Nephron progenitor cell (in vitro differentiated cells): Measurements from ENCODE around the gene MXD3.

ENCODE experiments used
- DNase-seq: peaks from one replicate; pipeline ENCODE4 v3.0.0; 2021
- H3K27ac Mint-ChIP-seq: 2 replicates; pipeline ENCODE4 v1.8.0; 2021; ENCODE audit warnings: mild to moderate bottlenecking, moderate library complexity, mixed read lengths
- H3K27me3 Mint-ChIP-seq: 2 replicates; pipeline ENCODE4 v1.8.0; 2021; ENCODE audit warnings: mild to moderate bottlenecking, low read depth, mixed read lengths; ENCODE audit not compliant: poor library complexity
- H3K36me3 Mint-ChIP-seq: 2 replicates; pipeline ENCODE4 v1.8.0; 2021; ENCODE audit warnings: low read depth, mixed read lengths
- H3K4me1 Mint-ChIP-seq: 2 replicates; pipeline ENCODE4 v1.8.0; 2021; ENCODE audit warnings: mixed read lengths
- H3K4me3 Mint-ChIP-seq: 2 replicates; pipeline ENCODE4 v1.8.0; 2021; ENCODE audit warnings: mild to moderate bottlenecking, moderate library complexity, mixed read lengths
- H3K9me3 Mint-ChIP-seq: 2 replicates; pipeline ENCODE4 v1.8.0; 2021; ENCODE audit warnings: mild to moderate bottlenecking, moderate library complexity, mixed read lengths
- CTCF ChIP-seq: fragments of 200-600 bp; sonication (generic); IDR thresholded peaks from 2 replicates; pipeline ENCODE4 v1.5.0; 2021; ENCODE audit warnings: antibody characterized with exemption

MXD3 gene

DNA sequence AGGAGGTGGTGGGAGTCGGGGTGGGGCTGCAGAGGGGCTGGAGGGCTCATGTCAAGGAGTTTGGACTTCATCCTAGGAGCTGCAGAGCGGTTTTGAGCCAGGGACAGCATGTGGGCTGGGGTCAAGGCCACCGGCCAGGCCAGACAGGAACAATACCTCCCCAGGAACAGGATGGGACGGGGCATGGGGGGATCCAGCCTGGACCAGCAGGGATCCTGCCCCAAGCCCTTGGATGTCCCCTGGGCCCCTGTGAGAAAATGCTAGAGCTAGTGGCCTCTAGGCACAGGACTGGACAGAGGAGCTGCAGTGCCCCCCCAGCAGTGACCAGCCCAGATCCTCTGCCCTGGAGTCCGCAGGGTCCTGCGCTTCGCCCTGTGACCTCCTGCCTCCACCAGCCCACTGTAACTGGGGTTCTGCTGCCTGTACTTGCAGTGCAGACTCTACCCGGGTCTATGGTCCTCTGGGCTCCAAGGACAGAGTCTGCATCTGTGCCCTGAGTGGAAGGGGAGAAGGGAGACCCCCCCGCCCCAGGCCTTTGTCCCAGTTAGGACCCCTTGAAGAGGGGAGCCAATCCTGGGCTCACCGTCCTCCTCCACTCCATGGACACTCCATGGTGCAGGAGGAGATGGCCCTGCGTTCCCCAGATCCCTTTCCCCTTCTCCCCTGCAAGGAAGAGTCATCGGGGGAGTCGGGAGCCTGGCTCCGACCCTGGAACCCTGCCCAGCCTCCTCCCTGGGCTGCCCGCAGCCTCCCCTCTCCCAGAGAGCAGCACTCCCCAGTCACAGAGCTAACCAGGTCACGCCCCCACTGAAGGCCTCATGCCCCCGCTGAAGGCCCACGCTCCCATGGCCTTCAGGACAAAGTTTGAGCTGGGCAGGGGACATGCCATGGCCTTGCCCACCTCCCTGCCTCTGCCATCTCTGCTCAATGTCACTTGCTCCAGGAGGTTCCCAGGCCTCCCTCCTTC is 3.0 kb upstream of the MXD3 start:
- DNase-seq, result no peak

GRCh38 chr5:177313561-177314259 is 2.0 kb upstream of the MXD3 start:
- Mint-ChIP-seq H3K36me3 (peaks cover 5% of the 10 kb centered on the region), H3K4me3 (no peak overlapping the region), H3K27me3 (peaks cover 5% of the 10 kb centered on the region), H3K4me1 (peaks cover 43% of the 10 kb centered on the region), H3K27ac (no peak overlapping the region), H3K9me3 (no peaks in the 10 kb centered on the region)
- DNase-seq, result no peak
- TF ChIP-seq CTCF, result no peak

More for the DNA sequence above, 3.0 kb upstream of the MXD3 start:
- H3K4me1 Mint-ChIP-seq, result peaks cover 36% of the 10 kb centered on the region
- no peak for TF ChIP-seq CTCF
- H3K27ac Mint-ChIP-seq, result no peak overlapping the region
- peaks cover 5% of the 10 kb centered on the region for H3K27me3 Mint-ChIP-seq
- no peak overlapping the region for H3K4me3 Mint-ChIP-seq
- H3K36me3 Mint-ChIP-seq, result peaks cover 7% of the 10 kb centered on the region
- H3K9me3 Mint-ChIP-seq, result peaks cover 7% of the 10 kb centered on the region

GRCh38 chr5:177312649-177313181 is 1.0 kb upstream of the MXD3 start:
- no peak for TF ChIP-seq CTCF
- peak; percentile 48 for DNase-seq
- H3K36me3 Mint-ChIP-seq, result peaks cover 8% of the 10 kb centered on the region
- no peaks in the 10 kb centered on the region for H3K9me3 Mint-ChIP-seq
- H3K27me3 Mint-ChIP-seq, result no peaks in the 10 kb centered on the region
- H3K27ac Mint-ChIP-seq, result no peak overlapping the region
- peaks cover 44% of the 10 kb centered on the region for H3K4me1 Mint-ChIP-seq
- H3K4me3 Mint-ChIP-seq, result peak overlapping the region; percentile 76

- H3K4me3 Mint-ChIP-seq, result peak overlapping the region; percentile 90
- no peaks in the 10 kb centered on the region for H3K9me3 Mint-ChIP-seq
- peak overlapping the region; percentile 39 for H3K27ac Mint-ChIP-seq
- peaks cover 44% of the 10 kb centered on the region for H3K4me1 Mint-ChIP-seq
- H3K27me3 Mint-ChIP-seq, result no peaks in the 10 kb centered on the region
- H3K36me3 Mint-ChIP-seq, result peaks cover 15% of the 10 kb centered on the region
- peak; percentile 51 for DNase-seq
- no peak for TF ChIP-seq CTCF
Measured at GRCh38 chr5:177311392-177311722, 341 bp downstream of the MXD3 start.

GRCh38 chr5:177310757-177311391 is 824 bp downstream of the MXD3 start:
- peaks cover 42% of the 10 kb centered on the region for H3K4me1 Mint-ChIP-seq
- H3K36me3 Mint-ChIP-seq, result peaks cover 20% of the 10 kb centered on the region
- no peak for TF ChIP-seq CTCF
- peak overlapping the region; percentile 81 for H3K27ac Mint-ChIP-seq
- H3K27me3 Mint-ChIP-seq, result no peaks in the 10 kb centered on the region
- H3K9me3 Mint-ChIP-seq, result no peaks in the 10 kb centered on the region
- no peak for DNase-seq
- peak overlapping the region; percentile 90 for H3K4me3 Mint-ChIP-seq
